Measurements from ENCODE around the gene GSC.
"Not testable (repeated sequence)": the region's sequence is repeated elsewhere in the genome, so short reads cannot be mapped to it uniquely, and the experiment has no call there.

The GSC gene

GRCh38 chr14:94738097-94738496 lies 31.8 kb downstream of the GSC start:
- DNase-seq: no peak

- DNase-seq: no peak
These were observed 41.0 kb downstream of the GSC start for GRCh38 chr14:94728950-94729349.

GRCh38 chr14:94728440-94728839 lies 41.5 kb downstream of the GSC start:
- DNase-seq: not testable (repeated sequence)

GRCh38 chr14:94726649-94727048 lies 43.3 kb downstream of the GSC start:
- DNase-seq: not testable (repeated sequence)

GRCh38 chr14:94724993-94725392 lies 44.9 kb downstream of the GSC start:
- DNase-seq: no peak

- no peak for DNase-seq
These were observed 47.5 kb downstream of the GSC start for GRCh38 chr14:94722397-94722796.

All from stimulated activated CD4-positive, alpha-beta T cell treated with anti-CD3 and anti-CD28 coated beads, Interleukin-4, amount 100 ng/mL, for 4 hours (primary cell).